PC-3 (cell line): Measurements from ENCODE around the gene ATP12A. TPM values are rescaled to one million over a fixed set of nuclear protein-coding genes. Genes with fewer than 3 reads are reported as not detected.

Source experiments
- ATAC-seq: fragments of 200-7000 bp; cut with Tn5 transposase; 2 replicates; pipeline ENCODE4 v1.9.1; 2020; ENCODE audit warnings: mild to moderate bottlenecking, moderate library complexity
- BruUV-seq: library from RNA; stranded (reverse); fragments of 400-500 nt; replicated peaks from 2 replicates; lab custom pipeline; 2021; lab: Mats Ljungman, UMichigan
- CTCF ChIA-PET: fragments of 300-600 bp; sonication (Branson Sonifier 250); formaldehyde crosslinking; loops from one replicate; lab custom pipeline; 2022; ENCODE audit warnings: antibody characterized with exemption; lab: Charles Lee
- POLR2A ChIA-PET: fragments of 300-600 bp; sonication (Branson Sonifier 250); formaldehyde crosslinking; loops from one replicate; lab custom pipeline; 2022; ENCODE audit warnings: antibody characterized with exemption; ENCODE audit not compliant: unreplicated experiment; lab: Charles Lee
- DNase-seq: peaks from one replicate; pipeline ENCODE4 v3.0.0-alpha.2; 2015
- H2AFZ ChIP-seq: fragments of 300-600 bp; sonication (generic); 2 replicates; pipeline ENCODE4 v1.6.0; 2016; ENCODE audit warnings: antibody characterized with exemption, low read length
- H3F3A ChIP-seq: fragments of 300-600 bp; sonication (generic); one replicate; pipeline ENCODE4 v1.6.0; 2017; ENCODE audit warnings: antibody characterized with exemption, low read length, control low read depth, mild to moderate bottlenecking; ENCODE audit not compliant: unreplicated experiment
- H3K27ac ChIP-seq: fragments of 300-600 bp; sonication (generic); 2 replicates; pipeline ENCODE4 v1.5.1; 2016; ENCODE audit warnings: mild to moderate bottlenecking, low read length
- H3K27me3 ChIP-seq: fragments of 300-600 bp; sonication (generic); 2 replicates; pipeline ENCODE4 v1.6.1; 2016; ENCODE audit warnings: low read length, mixed read lengths
- H3K36me3 ChIP-seq: fragments of 300-600 bp; sonication (generic); 2 replicates; pipeline ENCODE4 v1.6.1; 2016; ENCODE audit warnings: low read depth, mixed run types, low read length, mixed read lengths
- H3K4me1 ChIP-seq: fragments of 300-600 bp; sonication (generic); 2 replicates; pipeline ENCODE4 v1.5.1; 2016; ENCODE audit warnings: low read length; ENCODE audit not compliant: insufficient read depth
- H3K4me2 ChIP-seq: fragments of 300-600 bp; sonication (generic); 2 replicates; pipeline ENCODE4 v1.6.0; 2016; ENCODE audit warnings: low read length
- H3K4me3 ChIP-seq: fragments of 300-600 bp; sonication (generic); 2 replicates; pipeline ENCODE4 v1.5.1; 2016; ENCODE audit warnings: mild to moderate bottlenecking, low read length, mixed read lengths
- H3K79me2 ChIP-seq: fragments of 300-600 bp; sonication (generic); 2 replicates; pipeline ENCODE4 v1.6.1; 2017; ENCODE audit warnings: low read length, mixed read lengths
- H3K9ac ChIP-seq: fragments of 300-600 bp; sonication (generic); 2 replicates; pipeline ENCODE4 v1.6.0; 2016; ENCODE audit warnings: mild to moderate bottlenecking, low read length
- H3K9me2 ChIP-seq: fragments of 300-600 bp; sonication (generic); replicated peaks from 2 replicates; pipeline ENCODE4 v1.6.1; 2016; ENCODE audit warnings: mixed run types, low read length, mixed read lengths
- H3K9me3 ChIP-seq: fragments of 300-600 bp; sonication (generic); 2 replicates; pipeline ENCODE4 v1.6.1; 2016; ENCODE audit warnings: low read length, mixed read lengths
- H4K20me1 ChIP-seq: fragments of 300-600 bp; sonication (generic); 2 replicates; pipeline ENCODE4 v1.6.1; 2016; ENCODE audit warnings: low read length, mixed read lengths
- EZH2 ChIP-seq: fragments of 300-600 bp; sonication (generic); IDR thresholded peaks from one replicate; pipeline ENCODE4 v1.6.1; 2017; ENCODE audit warnings: antibody characterized with exemption, mild to moderate bottlenecking, low read length; ENCODE audit not compliant: unreplicated experiment
- EZH2phosphoT487 ChIP-seq: fragments of 300-600 bp; sonication (generic); IDR thresholded peaks from 2 replicates; pipeline ENCODE4 v1.6.1; 2018; ENCODE audit warnings: mild to moderate bottlenecking, antibody characterized with exemption, low read length, borderline replicate concordance
- intact Hi-C: fragments of 100-400 bp; cut with micrococcal nuclease; formaldehyde crosslinking; loops from 2 replicates; pipeline ENCODE4 v1.9.0; 2023
- total RNA-seq: library from RNA; depleted of rRNA; stranded (reverse); fragments of >200 nt; gene quantifications from 2 replicates; pipeline ENCODE4 v1.2.3, GENCODE V29; 2014
- TF ChIP-seq, protein P1 (sequence below): fragments of 300-600 bp; sonication (generic); conservative IDR thresholded peaks from 2 replicates; pipeline ENCODE4 v1.5.1; 2017; ENCODE audit warnings: antibody characterized with exemption, low read depth, mild to moderate bottlenecking, low read length

Gene ATP12A
- total RNA-seq, 1 experiment from 2014 or later, result 0.11 TPM

DNA sequence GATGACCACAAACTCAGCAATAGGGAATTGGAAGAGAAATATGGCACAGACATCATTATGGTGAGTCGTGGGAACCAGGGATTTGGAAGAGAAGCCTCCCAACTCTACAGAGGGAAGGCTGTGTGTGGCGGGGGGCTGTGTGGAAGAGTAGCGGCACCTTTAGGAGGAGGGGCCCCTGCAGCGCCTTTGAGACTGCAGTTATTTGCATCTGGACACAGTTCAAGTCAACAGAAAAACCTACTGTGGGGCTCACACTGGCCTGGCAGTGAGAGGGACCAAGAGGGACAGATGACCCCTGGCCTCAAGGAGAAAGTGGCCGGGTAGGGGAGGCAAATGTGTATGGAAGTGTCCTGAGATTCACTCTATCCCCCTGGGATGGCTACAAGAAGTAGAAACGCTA is 5.1 kb downstream of the ATP12A start:
- Histone ChIP-seq H3K36me3 (no peaks in the 10 kb centered on the region), H3K9me2 (no peaks in the 10 kb centered on the region), H3K4me2 (no peak overlapping the region), H3K27me3 (peaks cover 29% of the 10 kb centered on the region), H2AFZ (no peak overlapping the region), H3K27ac (no peak overlapping the region), H4K20me1 (no peaks in the 10 kb centered on the region), H3K9ac (no peak overlapping the region), H3K79me2 (no peaks in the 10 kb centered on the region), H3K4me3 (no peak overlapping the region), H3K9me3 (no peaks in the 10 kb centered on the region), H3K4me1 (no peaks in the 10 kb centered on the region), H3F3A (no peaks in the 10 kb centered on the region)
- TF ChIP-seq EZH2phosphoT487 (no peak), EZH2 (no peak)
- TF ChIP-seq, protein P1, sequence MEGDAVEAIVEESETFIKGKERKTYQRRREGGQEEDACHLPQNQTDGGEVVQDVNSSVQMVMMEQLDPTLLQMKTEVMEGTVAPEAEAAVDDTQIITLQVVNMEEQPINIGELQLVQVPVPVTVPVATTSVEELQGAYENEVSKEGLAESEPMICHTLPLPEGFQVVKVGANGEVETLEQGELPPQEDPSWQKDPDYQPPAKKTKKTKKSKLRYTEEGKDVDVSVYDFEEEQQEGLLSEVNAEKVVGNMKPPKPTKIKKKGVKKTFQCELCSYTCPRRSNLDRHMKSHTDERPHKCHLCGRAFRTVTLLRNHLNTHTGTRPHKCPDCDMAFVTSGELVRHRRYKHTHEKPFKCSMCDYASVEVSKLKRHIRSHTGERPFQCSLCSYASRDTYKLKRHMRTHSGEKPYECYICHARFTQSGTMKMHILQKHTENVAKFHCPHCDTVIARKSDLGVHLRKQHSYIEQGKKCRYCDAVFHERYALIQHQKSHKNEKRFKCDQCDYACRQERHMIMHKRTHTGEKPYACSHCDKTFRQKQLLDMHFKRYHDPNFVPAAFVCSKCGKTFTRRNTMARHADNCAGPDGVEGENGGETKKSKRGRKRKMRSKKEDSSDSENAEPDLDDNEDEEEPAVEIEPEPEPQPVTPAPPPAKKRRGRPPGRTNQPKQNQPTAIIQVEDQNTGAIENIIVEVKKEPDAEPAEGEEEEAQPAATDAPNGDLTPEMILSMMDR, result no peak
- ChIA-PET CTCF (no interaction called here), POLR2A (interaction anchor here (0.6 kb wide), 1 partner anchor 44 kb away, joined by 31 read pairs; no protein-coding TSS in a partner anchor)
- DNase-seq (no peak), ATAC-seq (no peak)
- intact Hi-C loops, result no loop called here
- no TSS peak for BruUV-seq

DNA sequence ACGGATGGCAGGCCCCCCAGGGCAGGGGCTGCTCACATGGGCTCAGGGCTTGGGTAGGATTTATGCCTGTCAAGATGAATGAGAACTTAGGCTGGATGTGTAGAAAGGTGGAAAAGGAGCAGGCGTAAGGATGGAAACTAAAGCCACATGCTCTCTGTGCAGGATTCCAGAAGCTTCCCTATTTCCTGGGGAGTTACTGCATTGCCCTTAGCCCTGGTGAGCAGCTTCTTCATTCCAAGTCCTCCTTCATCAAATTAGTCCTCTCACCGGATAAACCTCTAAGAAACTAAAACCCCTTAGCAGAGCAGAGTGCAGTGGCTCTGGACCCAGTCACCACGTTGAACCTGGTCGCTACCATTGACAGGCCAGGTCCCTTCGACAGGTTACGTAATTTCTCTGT is 7.4 kb downstream of the ATP12A start:
- Histone ChIP-seq H3K27ac (no peak overlapping the region), H3K9me2 (no peaks in the 10 kb centered on the region), H3K79me2 (no peaks in the 10 kb centered on the region), H3K9ac (no peak overlapping the region), H3K4me1 (no peaks in the 10 kb centered on the region), H3F3A (no peaks in the 10 kb centered on the region), H4K20me1 (no peaks in the 10 kb centered on the region), H3K36me3 (no peaks in the 10 kb centered on the region), H3K27me3 (peaks cover 34% of the 10 kb centered on the region), H2AFZ (no peak overlapping the region), H3K9me3 (no peaks in the 10 kb centered on the region), H3K4me2 (no peak overlapping the region), H3K4me3 (no peak overlapping the region)
- ChIA-PET POLR2A (no interaction called here), CTCF (no interaction called here)
- TF ChIP-seq, protein P1, result no peak
- TF ChIP-seq EZH2phosphoT487 (no peak), EZH2 (no peak)
- DNase-seq, result no peak
- intact Hi-C loops, result no loop called here
- BruUV-seq, result no TSS peak
- ATAC-seq, result no peak

DNA sequence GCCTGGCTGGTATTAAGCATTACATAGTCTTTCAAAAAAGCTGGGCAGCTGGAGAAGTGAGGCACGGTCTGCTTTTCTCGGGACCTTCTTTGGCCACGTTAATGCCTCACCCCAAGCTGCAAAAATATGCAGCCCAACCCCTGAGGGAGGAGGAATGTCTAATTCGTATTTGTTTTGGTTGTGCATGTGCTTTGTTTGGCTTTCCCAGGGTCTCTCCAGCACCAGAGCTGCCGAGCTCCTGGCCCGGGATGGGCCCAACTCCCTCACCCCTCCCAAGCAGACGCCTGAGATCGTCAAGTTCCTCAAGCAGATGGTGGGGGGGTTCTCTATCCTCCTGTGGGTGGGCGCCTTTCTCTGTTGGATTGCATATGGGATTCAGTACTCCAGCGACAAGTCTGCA is 7.9 kb downstream of the ATP12A start:
- Histone ChIP-seq H3K27ac (no peak overlapping the region), H3K4me2 (no peak overlapping the region), H2AFZ (no peak overlapping the region), H4K20me1 (no peaks in the 10 kb centered on the region), H3K36me3 (no peaks in the 10 kb centered on the region), H3K9me2 (no peaks in the 10 kb centered on the region), H3F3A (no peaks in the 10 kb centered on the region), H3K79me2 (no peaks in the 10 kb centered on the region), H3K9me3 (no peaks in the 10 kb centered on the region), H3K9ac (no peak overlapping the region), H3K4me3 (no peak overlapping the region), H3K4me1 (no peaks in the 10 kb centered on the region), H3K27me3 (peaks cover 34% of the 10 kb centered on the region)
- no peak for TF ChIP-seq EZH2
- TF ChIP-seq, protein P1, result no peak
- TF ChIP-seq EZH2phosphoT487, result no peak
- BruUV-seq, result no TSS peak
- intact Hi-C loops, result no loop called here
- no peak for DNase-seq
- CTCF ChIA-PET, result no interaction called here
- POLR2A ChIA-PET, result no interaction called here
- ATAC-seq, result no peak
